Muscle of arm (tissue), 12 donors: ENCODE data around the gene SLC9A8. TPM values are rescaled to one million over a fixed set of nuclear protein-coding genes. Genes with fewer than 3 reads are reported as not detected.

ENCODE experiments used
- DNase-seq: peaks from one replicate; pipeline ENCODE4 v3.0.0-alpha.2; 2013
- polyA plus RNA-seq, 12 donors: library from polyadenylated mRNA; unstranded; fragments of 120-200 nt; gene quantifications; one replicate each; pipeline ENCODE4 v1.2.1, GENCODE V29; 2013; ENCODE audit not compliant: insufficient read length in 12 of 12

SLC9A8 gene
- polyA plus RNA-seq, 12 donors = 3.9 to 7.5 (median 5.6) TPM; not detected in 1

GRCh38 chr20:49872056-49872455 lies 59.4 kb downstream of the SLC9A8 start:
- no peak for DNase-seq

GRCh38 chr20:49874696-49875095 lies 62.1 kb downstream of the SLC9A8 start:
- DNase-seq = no peak

DNA sequence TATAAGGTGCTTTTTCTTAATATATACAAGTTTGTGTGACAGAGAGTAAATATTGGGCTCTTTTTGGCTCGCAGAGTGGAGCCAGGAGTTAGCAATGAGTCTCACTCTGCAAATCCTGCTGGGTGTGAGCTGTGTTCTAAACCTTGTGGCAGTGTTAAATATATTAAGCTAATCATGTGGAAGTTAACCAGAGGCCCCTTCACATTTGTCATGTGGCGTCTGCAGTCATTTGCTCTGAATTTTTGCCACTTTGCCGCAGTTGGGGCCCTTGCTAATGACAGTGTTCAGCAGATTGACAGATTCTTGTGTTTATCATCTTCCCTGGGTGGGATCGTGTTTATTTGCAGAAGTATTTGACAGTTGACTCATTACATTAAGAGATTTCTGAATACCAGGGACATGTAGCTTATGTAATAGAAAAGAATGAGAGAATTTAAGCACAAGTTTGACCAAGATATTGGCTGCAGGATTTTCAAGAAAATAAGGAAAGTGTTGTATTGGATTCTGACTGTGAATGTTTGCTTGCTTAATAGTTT lies 64.8 kb downstream of the SLC9A8 start:
- DNase-seq = no peak

GRCh38 chr20:49878977-49879376 lies 66.3 kb downstream of the SLC9A8 start:
- DNase-seq = no peak

- no peak for DNase-seq
Measured at GRCh38 chr20:49880177-49880576, 67.5 kb downstream of the SLC9A8 start.

DNA sequence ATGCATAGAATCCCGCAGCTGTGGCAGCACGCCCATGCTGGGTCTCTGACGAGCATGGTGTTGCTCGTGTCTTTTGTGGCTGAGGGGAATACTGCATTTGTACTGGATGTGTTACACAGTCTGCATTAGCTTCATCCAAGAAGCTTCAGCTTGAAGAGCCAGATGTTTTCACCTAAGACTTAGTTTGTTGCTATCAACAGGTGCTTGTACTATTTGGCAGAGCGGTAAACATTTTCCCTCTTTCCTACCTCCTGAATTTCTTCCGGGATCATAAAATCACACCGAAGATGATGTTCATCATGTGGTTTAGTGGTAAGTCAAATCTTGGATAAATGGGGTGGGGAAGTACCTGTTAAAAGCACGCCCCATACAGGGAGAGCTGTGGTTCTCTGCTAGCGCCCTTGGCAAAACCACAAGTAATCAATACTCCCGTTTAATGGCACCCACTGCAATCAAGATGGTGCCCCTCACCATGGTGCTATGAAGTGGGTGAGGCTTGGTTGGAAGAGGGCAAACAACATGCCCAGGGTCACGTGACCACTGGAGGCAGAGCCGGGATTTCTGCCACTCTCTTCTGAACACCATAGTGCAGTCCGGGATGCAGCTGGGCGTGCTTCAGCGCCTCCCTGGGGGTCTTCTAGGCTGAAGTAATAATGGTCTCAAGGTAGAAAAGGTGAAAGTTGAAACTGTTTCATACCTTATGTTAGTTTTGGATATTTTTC lies 68.3 kb downstream of the SLC9A8 start:
- DNase-seq = no peak

DNA sequence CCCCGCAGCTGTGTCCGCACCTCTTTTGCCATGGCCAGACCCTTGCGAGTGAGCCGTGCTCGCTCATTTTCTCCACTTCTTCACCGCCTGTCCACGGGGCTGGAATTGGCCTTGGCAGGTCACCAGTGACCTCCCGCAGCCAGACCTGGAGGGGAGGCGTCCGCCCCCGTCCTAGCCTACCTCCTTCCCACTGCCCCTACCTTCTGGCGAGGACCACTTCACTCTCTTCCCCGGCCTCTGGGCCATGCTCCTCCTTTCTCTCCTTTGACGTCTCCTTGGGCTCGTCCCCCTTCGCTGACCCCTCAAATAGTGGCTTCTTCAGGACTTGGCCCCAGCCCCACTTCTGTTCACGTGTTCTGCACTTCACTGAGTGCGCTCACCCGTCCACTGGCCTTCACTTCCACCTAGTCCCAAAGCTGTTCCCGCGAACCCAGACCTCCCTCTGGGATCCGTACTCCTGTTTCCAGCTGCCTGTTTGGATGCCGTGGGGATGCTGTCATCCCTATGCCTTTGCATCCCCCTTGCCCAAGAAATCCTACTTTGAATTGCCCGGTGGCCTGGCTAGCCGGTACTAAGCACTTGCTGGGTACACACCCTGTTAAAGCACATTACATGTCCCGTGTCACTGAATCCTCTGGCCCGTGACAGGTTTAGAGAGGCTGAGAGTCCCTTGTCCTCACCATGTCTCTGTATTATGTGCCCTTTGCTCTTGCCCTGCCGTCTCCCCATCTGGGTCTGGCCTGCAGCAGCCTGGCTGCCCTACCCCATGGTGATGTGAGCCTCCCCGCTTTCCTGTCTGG lies 69.7 kb downstream of the SLC9A8 start:
- no peak for DNase-seq

DNA sequence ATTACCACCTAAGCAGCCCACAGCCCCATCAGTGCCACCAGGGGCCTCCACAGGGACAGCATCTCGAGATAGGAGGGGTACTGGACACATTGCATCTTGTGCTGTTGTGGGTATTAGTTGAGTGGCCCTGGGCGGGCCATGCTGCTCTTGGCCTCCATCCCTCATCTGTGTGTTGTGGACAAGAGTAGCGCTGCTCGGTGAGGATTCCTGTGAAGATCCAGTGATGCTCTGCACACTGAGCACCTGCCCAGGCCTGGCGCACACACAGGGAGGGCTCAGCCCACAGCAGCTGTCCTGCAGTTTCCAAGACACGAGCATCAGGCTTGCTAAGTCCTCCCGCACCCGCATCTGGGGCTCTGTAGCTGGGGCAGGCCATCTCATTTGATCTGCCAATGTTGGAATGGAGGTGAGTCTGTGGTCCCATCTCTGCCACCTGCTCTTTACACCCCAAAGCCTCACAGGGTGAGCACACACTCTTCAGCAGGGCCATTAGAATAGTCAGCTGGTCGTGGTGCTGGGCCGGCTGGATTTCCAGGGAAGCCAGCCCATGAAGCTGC lies 70.7 kb downstream of the SLC9A8 start:
- DNase-seq = no peak

DNA sequence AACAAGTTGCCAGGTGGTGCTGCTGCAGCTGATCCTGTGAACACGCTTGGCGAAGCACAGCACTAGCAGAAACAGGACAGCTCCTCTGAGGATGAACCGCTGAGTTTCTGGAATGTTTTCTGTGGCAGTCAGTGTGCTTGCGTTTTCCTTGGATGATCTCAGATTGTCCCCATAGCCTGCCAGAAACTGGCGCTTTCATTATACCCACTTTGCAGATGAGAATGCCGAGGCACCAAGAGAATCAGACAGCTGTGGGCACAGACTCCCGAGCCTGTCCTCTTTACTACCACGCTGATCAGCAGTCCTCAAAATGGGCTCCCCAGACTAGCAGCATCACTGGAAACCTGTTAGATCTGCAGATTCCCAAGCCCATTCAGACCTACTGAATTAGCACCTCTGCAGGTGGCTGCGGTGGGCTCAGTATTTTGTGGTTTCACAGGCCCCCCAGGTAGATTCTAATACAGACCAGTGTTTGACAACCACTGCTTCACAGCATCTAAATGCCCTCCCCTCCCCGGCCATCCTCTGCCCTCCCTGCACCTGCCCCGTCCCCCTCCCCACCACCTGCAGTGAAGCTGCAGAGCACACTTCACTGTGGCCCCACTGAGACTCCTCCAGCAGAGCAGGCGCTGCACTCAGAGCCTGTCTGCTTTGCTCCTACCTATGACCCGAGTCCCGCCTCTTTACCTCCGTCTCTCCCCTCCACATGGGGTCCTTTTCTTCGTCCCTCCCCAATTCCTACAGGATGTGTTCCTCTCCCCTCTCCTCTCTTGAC lies 73.1 kb downstream of the SLC9A8 start:
- no peak for DNase-seq

GRCh38 chr20:49886571-49887213 lies 74.1 kb downstream of the SLC9A8 start:
- DNase-seq = no peak

- DNase-seq = no peak
Measured at GRCh38 chr20:49887251-49888211, 74.9 kb downstream of the SLC9A8 start.

GRCh38 chr20:49888212-49889000 lies 75.8 kb downstream of the SLC9A8 start:
- peak; percentile 55 for DNase-seq

DNA sequence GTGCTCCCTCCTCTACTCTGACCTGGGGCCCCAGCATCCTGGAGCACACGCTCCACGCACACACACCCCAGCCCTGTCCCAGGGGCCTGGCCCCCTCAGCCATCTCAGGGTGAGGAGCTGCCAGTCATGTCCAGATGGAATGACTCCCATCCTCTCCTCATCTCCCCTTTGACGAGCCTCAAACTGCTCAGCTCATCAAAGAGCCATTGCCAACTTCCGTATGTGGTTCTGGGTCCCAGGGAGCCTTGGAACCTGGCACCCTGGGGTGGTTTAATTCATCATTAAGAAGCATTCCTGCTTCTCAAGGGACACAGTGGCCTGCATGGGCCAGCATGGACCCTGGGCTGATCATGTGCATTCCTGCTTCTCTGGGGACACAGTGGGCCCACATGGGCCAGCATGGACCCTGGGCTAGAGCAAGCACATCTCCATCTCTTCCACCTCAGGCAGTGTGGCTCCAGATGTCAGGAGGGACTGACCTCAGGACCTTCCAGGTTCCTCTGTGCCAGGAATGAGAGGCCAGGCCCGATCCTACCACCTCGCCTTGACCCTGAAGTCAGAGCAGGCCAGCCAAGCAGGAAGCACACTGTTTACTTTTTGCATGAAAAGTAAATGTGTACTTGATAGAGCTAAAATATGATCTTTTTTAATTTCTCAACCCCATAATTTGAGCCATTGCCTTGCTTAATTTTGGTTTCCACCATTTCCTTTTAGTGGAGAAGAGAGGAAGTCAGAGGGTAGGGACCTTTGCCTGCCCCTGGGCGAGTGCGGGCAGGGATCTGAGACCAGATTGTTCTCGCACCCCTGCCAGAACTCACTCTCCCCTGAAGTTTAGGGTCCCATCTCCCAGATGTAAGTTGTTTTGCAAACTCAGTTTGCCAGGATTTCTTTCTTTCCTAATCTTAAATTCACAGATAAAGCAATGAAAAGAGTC lies 76.6 kb downstream of the SLC9A8 start:
- no peak for DNase-seq

DNA sequence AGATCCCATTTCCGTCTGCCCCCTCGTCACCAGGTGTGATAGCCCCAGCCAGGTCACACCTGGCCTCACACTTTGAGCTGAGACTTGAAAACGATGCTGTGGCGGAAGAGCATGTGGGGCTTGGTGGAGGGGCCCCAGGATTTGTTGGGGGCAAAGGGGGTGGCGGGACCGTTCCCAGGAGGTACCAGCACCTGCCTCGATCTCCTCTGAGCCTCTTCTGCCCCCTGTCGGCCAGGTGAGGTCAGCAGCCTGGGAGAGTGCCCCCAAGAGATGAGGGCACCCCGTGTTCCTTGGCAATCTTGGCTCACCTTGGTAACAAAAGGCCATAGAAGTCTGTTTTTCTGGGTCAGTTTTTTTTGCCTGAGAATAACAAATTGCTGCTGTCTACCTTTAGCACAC lies 77.3 kb downstream of the SLC9A8 start:
- no peak for DNase-seq

DNA sequence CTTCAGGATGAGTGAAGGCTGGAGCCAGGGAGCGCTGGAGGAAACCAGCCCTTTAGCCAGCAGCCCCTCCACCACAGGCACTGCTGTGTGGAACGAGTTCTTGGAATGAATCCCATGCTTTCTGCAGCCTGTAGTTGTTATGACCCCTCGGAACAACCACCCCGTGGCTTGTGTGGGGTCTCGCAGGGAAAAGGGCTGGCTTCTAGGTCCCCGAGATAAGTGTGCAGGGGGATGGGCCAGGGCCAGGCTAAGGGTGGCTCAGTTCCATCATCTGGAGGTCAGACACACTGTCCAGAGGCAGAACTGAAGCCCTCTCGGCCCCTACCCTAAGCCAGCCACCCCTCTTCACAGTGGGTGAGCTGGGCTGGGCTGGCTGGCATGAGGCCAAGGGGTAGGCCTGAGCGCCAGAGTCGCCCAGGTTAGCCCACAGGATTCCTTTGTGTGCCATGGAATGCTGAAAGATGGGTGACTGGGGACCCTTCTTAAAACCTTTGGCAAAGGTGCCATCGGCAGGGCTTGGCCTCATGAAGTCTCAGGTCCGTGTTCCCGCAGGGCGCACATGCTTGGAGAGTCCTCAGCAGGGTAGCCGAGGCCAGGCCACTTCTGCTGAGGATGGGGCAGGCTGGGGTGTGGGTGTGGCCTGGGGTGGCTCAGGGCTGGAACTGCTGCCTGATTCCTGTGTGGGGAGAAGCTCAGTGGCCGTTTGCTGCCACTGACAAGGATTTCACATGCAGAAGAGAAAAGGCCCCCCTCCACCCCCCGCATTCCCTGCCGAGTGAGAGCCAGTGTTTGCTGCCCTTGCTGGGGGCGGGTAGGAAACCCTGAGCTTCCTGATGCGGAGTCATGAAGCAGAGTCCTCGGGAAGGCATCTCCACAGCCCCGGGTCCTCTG lies 78.1 kb downstream of the SLC9A8 start:
- no peak for DNase-seq

GRCh38 chr20:49891476-49892110 lies 79.0 kb downstream of the SLC9A8 start:
- no peak for DNase-seq

- DNase-seq = no peak
Measured at GRCh38 chr20:49892260-49892659, 79.6 kb downstream of the SLC9A8 start.
